ENCODE results near the gene PICK1.

DNA sequence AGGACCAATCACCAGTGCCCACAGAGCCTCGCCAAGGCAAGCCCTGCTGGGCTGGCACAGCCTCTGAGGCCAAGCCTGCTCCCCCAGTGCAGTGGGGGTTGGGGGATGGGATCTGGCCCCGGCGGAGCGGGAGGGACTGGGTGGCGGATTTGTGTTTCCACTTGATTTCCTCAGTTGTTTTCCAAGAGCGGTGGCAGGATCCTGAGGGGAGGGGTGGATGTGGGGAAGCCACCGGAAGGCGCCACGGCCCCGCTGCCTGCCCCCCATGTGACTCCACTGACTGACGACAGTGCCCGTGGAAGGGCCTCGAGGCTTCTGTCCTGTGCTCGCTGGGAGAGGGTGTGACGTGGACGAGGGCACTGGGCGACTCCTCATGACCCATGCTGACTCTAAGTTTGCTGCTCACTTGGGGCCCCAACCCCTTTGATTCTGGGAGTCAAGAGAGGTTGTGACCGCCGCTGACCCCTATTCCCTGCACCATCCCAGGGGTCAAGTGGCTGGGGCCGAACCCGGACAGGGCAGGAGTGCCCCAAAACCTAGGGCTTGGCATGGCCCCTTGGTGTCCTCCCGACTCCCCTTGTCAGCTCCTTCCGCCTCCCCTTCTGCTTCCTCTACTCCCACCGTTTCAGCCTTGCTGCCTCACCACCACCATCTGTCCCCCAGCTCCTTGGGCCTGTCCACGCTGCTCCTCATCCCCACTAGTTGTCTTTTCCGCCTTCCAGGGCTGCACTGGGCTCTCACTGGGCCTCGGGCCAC lies 23.5 kb upstream of the PICK1 start:
- TF ChIP-seq, protein P1, sequence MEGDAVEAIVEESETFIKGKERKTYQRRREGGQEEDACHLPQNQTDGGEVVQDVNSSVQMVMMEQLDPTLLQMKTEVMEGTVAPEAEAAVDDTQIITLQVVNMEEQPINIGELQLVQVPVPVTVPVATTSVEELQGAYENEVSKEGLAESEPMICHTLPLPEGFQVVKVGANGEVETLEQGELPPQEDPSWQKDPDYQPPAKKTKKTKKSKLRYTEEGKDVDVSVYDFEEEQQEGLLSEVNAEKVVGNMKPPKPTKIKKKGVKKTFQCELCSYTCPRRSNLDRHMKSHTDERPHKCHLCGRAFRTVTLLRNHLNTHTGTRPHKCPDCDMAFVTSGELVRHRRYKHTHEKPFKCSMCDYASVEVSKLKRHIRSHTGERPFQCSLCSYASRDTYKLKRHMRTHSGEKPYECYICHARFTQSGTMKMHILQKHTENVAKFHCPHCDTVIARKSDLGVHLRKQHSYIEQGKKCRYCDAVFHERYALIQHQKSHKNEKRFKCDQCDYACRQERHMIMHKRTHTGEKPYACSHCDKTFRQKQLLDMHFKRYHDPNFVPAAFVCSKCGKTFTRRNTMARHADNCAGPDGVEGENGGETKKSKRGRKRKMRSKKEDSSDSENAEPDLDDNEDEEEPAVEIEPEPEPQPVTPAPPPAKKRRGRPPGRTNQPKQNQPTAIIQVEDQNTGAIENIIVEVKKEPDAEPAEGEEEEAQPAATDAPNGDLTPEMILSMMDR (IDR thresholded peaks at IDR 0.05) = no peak
- no peak for TF ChIP-seq POLR2A (IDR thresholded peaks at IDR 0.05)
